GM21381 (cell line): Measurements from ENCODE around the gene ALOX15B.

Experiments
- ATAC-seq: cut with Tn5 transposase; IDR thresholded peaks from one replicate; pipeline ENCODE4 v1.9.1; 2021; ENCODE audit warnings: mild to moderate bottlenecking, moderate library complexity; ENCODE audit not compliant: unreplicated experiment

The ALOX15B gene

GRCh38 chr17:8079291-8080207 is 40.7 kb downstream of the ALOX15B start:
- ATAC-seq, result peak; percentile 74

GRCh38 chr17:8080208-8080798 is 41.4 kb downstream of the ALOX15B start:
- no peak for ATAC-seq

- no peak for ATAC-seq
Measured at GRCh38 chr17:8080799-8081219, 42.0 kb downstream of the ALOX15B start.

GRCh38 chr17:8081876-8082275 is 43.0 kb downstream of the ALOX15B start:
- no peak for ATAC-seq

GRCh38 chr17:8082292-8082691 is 43.4 kb downstream of the ALOX15B start:
- ATAC-seq, result no peak

GRCh38 chr17:8084250-8084649 is 45.4 kb downstream of the ALOX15B start:
- no peak for ATAC-seq

- ATAC-seq, result no peak
Measured at GRCh38 chr17:8087075-8087951, 48.5 kb downstream of the ALOX15B start, which contains the start of gene ALOX12B. Gene ALOX12B, minus strand, starts transcription at chr17:8087716. Its CDS starts 274 bp downstream, at chr17:8087442.

GRCh38 chr17:8087952-8088230 is 49.0 kb downstream of the ALOX15B start:
- ATAC-seq, result no peak

- ATAC-seq, result no peak
Measured at GRCh38 chr17:8089728-8090127, 50.9 kb downstream of the ALOX15B start.

GRCh38 chr17:8091033-8091687 is 52.3 kb downstream of the ALOX15B start:
- ATAC-seq, result peak; percentile 59

GRCh38 chr17:8095361-8095760 is 56.5 kb downstream of the ALOX15B start:
- no peak for ATAC-seq

GRCh38 chr17:8096541-8096940 is 57.7 kb downstream of the ALOX15B start:
- no peak for ATAC-seq
